ENCODE results near the gene IER5L.
A peak's percentile ranks its signal among the peaks of the same experiment; 100 is the strongest.

Gene IER5L

DNA sequence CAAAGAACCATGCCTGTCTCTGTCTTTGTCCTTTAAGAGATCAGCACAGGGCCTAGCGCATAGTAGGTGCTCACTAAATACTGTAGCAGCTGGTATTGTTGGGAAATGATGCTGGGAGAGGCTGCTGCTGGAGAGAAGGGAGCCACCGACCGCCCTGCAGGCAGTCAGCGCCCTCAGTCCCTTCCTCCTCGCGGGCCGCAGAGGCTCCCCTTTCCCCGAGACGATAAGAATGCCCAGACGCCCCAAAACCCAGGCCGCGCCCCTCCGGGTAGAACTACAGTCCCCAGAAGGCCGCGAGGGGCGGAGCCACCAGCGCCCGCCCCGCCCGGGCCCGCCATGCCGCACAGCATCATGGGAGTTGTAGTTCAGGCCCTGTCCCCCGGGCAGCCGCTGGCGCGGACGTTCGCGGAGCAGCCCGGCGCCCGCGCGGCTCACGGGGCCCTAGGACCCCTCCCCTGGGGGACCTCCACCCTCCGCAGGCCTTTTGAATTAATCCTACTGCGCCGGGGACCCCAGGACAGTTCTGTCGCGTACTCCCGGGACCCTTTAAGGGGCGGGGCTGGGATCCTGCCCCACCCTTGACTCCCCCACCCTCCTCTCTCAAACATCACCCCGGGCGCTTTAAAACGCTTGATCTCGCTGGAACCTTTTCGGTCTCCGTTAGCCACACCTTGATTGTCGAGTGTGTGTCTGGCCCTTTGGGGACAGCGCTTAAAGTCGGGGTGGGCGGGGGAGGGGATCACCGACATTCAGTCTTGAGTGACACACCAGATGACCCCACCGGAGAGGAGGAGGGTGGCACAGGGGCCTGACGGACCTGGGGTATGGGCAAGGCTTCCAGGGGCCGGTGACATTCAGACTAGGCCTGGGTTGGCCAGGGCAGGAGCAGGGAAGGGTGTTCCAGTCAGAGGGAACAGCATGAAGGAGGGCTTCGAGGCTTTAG is 24.8 kb upstream of the IER5L start:
- H3K4me1 ChIP-seq: no peaks in the 10 kb centered on the region
- no peaks in the 10 kb centered on the region for H3K9me3 ChIP-seq
- DNase-seq: peak; percentile 90
- no peaks in the 10 kb centered on the region for H3K36me3 ChIP-seq
- H3K27me3 ChIP-seq: no peaks in the 10 kb centered on the region
- H3K4me3 ChIP-seq (ENCODE audit: low read depth, low read length): peak overlapping the region; percentile 75
- TF ChIP-seq, protein P1, sequence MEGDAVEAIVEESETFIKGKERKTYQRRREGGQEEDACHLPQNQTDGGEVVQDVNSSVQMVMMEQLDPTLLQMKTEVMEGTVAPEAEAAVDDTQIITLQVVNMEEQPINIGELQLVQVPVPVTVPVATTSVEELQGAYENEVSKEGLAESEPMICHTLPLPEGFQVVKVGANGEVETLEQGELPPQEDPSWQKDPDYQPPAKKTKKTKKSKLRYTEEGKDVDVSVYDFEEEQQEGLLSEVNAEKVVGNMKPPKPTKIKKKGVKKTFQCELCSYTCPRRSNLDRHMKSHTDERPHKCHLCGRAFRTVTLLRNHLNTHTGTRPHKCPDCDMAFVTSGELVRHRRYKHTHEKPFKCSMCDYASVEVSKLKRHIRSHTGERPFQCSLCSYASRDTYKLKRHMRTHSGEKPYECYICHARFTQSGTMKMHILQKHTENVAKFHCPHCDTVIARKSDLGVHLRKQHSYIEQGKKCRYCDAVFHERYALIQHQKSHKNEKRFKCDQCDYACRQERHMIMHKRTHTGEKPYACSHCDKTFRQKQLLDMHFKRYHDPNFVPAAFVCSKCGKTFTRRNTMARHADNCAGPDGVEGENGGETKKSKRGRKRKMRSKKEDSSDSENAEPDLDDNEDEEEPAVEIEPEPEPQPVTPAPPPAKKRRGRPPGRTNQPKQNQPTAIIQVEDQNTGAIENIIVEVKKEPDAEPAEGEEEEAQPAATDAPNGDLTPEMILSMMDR (IDR thresholded peaks at IDR 0.05; ENCODE audit: low read depth, low read length): no peak

- Histone ChIP-seq H3K4me3 (ENCODE audit: low read depth, low read length) (no peak overlapping the region), H3K4me1 (no peaks in the 10 kb centered on the region), H3K9me3 (no peaks in the 10 kb centered on the region), H3K36me3 (no peaks in the 10 kb centered on the region), H3K27me3 (no peaks in the 10 kb centered on the region)
- TF ChIP-seq, protein P1 (IDR thresholded peaks at IDR 0.05; ENCODE audit: low read depth, low read length): no peak
- DNase-seq: no peak
Observed at GRCh38 chr9:129201866-129202265, 23.8 kb upstream of the IER5L start.

DNA sequence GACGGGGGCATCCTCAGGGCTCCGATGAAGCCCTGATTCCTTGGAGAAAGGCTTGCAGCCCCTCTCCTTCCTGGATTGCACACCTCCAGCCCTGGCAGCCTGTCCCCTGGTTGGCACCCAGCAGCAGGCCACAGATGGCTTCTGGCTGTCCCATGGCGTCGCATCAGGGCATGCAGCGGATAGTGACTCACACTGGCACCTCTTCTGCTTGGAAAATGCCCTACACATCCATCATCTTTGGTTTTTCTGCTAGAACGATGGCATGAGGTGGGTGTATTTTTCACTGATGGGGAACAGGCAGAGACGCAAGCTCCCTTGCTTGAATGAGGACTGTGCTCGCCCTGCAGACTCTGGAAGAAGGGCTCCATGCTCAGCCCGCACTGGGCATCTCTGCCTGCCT is 23.2 kb upstream of the IER5L start:
- H3K4me1 ChIP-seq: no peaks in the 10 kb centered on the region
- TF ChIP-seq, protein P1 (IDR thresholded peaks at IDR 0.05; ENCODE audit: low read depth, low read length): no peak
- DNase-seq: no peak
- H3K4me3 ChIP-seq (ENCODE audit: low read depth, low read length): no peak overlapping the region
- H3K9me3 ChIP-seq: no peaks in the 10 kb centered on the region
- H3K27me3 ChIP-seq: no peaks in the 10 kb centered on the region
- H3K36me3 ChIP-seq: no peaks in the 10 kb centered on the region

- Histone ChIP-seq H3K27me3 (no peaks in the 10 kb centered on the region), H3K4me3 (ENCODE audit: low read depth, low read length) (no peak overlapping the region), H3K9me3 (peaks cover 3% of the 10 kb centered on the region; the same call in 1 of the 2 replicates)
Observed at GRCh38 chr9:129200255-129200654, 22.2 kb upstream of the IER5L start.

GRCh38 chr9:129199044-129199435 is 21.0 kb upstream of the IER5L start:
- no peaks in the 10 kb centered on the region for H3K27me3 ChIP-seq
- H3K36me3 ChIP-seq: no peaks in the 10 kb centered on the region
- DNase-seq: no peak
- peaks cover 3% of the 10 kb centered on the region; the same call in 1 of the 2 replicates for H3K9me3 ChIP-seq
- no peaks in the 10 kb centered on the region for H3K4me1 ChIP-seq
- no peak overlapping the region for H3K4me3 ChIP-seq (ENCODE audit: low read depth, low read length)
- TF ChIP-seq, protein P1 (IDR thresholded peaks at IDR 0.05; ENCODE audit: low read depth, low read length): no peak

More at GRCh38 chr9:129200255-129200654, 22.2 kb upstream of the IER5L start:
- Histone ChIP-seq H3K36me3 (no peaks in the 10 kb centered on the region), H3K4me1 (no peaks in the 10 kb centered on the region)
- no peak for DNase-seq
- TF ChIP-seq, protein P1 (IDR thresholded peaks at IDR 0.05; ENCODE audit: low read depth, low read length): no peak

Data from BE2C (cell line).